WTC11 (cell line): Measurements from ENCODE around the gene INPP4B. TPM values are rescaled to one million over a fixed set of nuclear protein-coding genes. Genes with fewer than 3 reads are reported as not detected.

Experiments used
- ATAC-seq: fragments of 200-7000 bp; cut with Tn5 transposase; 2 replicates; pipeline ENCODE4 v1.10.0; 2021; ENCODE audit warnings: mild to moderate bottlenecking, moderate library complexity
- CTCF ChIA-PET: fragments of 300-600 bp; sonication (Branson Sonifier 250); formaldehyde crosslinking; loops from one replicate; lab custom pipeline; 2021; ENCODE audit warnings: antibody characterized with exemption; lab: Charles Lee
- POLR2A ChIA-PET: fragments of 350-600 bp; sonication (Branson Sonifier 250); formaldehyde crosslinking; loops from one replicate; lab custom pipeline; 2021; ENCODE audit warnings: antibody characterized with exemption; lab: Charles Lee
- DNase-seq: peaks from one replicate; pipeline ENCODE4 v3.0.0; 2021; ENCODE audit warnings: low spot score
- H3K27ac Mint-ChIP-seq: 2 replicates; pipeline ENCODE4 v1.8.0; 2021; ENCODE audit warnings: mixed read lengths
- H3K27me3 Mint-ChIP-seq: 2 replicates; pipeline ENCODE4 v1.8.0; 2021; ENCODE audit warnings: low read depth, mild to moderate bottlenecking, moderate library complexity, mixed read lengths
- H3K36me3 Mint-ChIP-seq: 2 replicates; pipeline ENCODE4 v1.8.0; 2021; ENCODE audit warnings: mixed read lengths
- H3K4me1 Mint-ChIP-seq: 2 replicates; pipeline ENCODE4 v1.8.0; 2022; ENCODE audit warnings: mixed read lengths
- H3K4me3 Mint-ChIP-seq: 2 replicates; pipeline ENCODE4 v1.8.0; 2021; ENCODE audit warnings: mild to moderate bottlenecking, moderate library complexity, mixed read lengths
- H3K9me3 Mint-ChIP-seq: 2 replicates; pipeline ENCODE4 v1.8.0; 2021; ENCODE audit warnings: mixed read lengths
- ARID4B ChIP-seq: sonication (generic); formaldehyde crosslinking; IDR thresholded peaks from 2 replicates; pipeline ENCODE4 v1.8.0; 2023; ENCODE audit warnings: missing genetic modification reagents, mild to moderate bottlenecking, borderline replicate concordance
- ATF1 ChIP-seq: sonication (generic); formaldehyde crosslinking; IDR thresholded peaks from 2 replicates; pipeline ENCODE4 v1.8.1; 2023; ENCODE audit warnings: mild to moderate bottlenecking, moderate library complexity, missing genetic modification reagents
- ATF2 ChIP-seq: sonication (generic); formaldehyde crosslinking; IDR thresholded peaks from 2 replicates; pipeline ENCODE4 v1.8.1; 2022; ENCODE audit warnings: low read depth, missing genetic modification reagents, borderline replicate concordance
- ATF3 ChIP-seq: sonication (generic); formaldehyde crosslinking; conservative IDR thresholded peaks from 2 replicates; pipeline ENCODE4 v1.8.1; 2022; ENCODE audit warnings: mild to moderate bottlenecking, missing genetic modification reagents
- CDX4 ChIP-seq: fragments of 250-450 bp; sonication (Bioruptor Pico); IDR thresholded peaks from 2 replicates; pipeline ENCODE4 v1.9.0; 2021; ENCODE audit warnings: moderate library complexity, mild to moderate bottlenecking, inconsistent platforms, borderline replicate concordance
- EMX1 ChIP-seq: fragments of 250-450 bp; sonication (Bioruptor Pico); IDR thresholded peaks from 2 replicates; pipeline ENCODE4 v1.8.0; 2021; ENCODE audit warnings: mild to moderate bottlenecking
- FOXK1 ChIP-seq: sonication (generic); formaldehyde crosslinking; IDR thresholded peaks from 2 replicates; pipeline ENCODE4 v1.8.0; 2022; ENCODE audit warnings: mild to moderate bottlenecking, moderate library complexity, missing genetic modification reagents
- FOXP1 ChIP-seq: sonication (generic); formaldehyde crosslinking; IDR thresholded peaks from 2 replicates; pipeline ENCODE4 v1.8.0; 2022; ENCODE audit warnings: missing genetic modification reagents, mild to moderate bottlenecking, moderate library complexity, borderline replicate concordance
- GABPB1 ChIP-seq: sonication (generic); formaldehyde crosslinking; IDR thresholded peaks from 2 replicates; pipeline ENCODE4 v1.8.1; 2023; ENCODE audit warnings: mild to moderate bottlenecking, missing genetic modification reagents
- HMGA2 ChIP-seq: fragments of 250-450 bp; sonication (Bioruptor Pico); IDR thresholded peaks from 2 replicates; pipeline ENCODE4 v1.4.0; 2021; ENCODE audit warnings: mild to moderate bottlenecking, moderate library complexity
- IRF1 ChIP-seq: sonication (generic); formaldehyde crosslinking; IDR thresholded peaks from 2 replicates; pipeline ENCODE4 v1.8.0; 2023; ENCODE audit warnings: missing genetic modification reagents
- PREB ChIP-seq: sonication (generic); formaldehyde crosslinking; IDR thresholded peaks from 2 replicates; pipeline ENCODE4 v1.8.1; 2022; ENCODE audit warnings: mild to moderate bottlenecking, missing genetic modification reagents, moderate library complexity, borderline replicate concordance
- TEAD1 ChIP-seq: sonication (generic); formaldehyde crosslinking; IDR thresholded peaks from 2 replicates; pipeline ENCODE4 v1.8.0; 2022; ENCODE audit warnings: mild to moderate bottlenecking, missing genetic modification reagents
- ZMAT4 ChIP-seq: fragments of 250-450 bp; sonication (Bioruptor Pico); IDR thresholded peaks from 2 replicates; pipeline ENCODE4 v1.9.0; 2021; ENCODE audit warnings: mild to moderate bottlenecking
- ZNF396 ChIP-seq: fragments of 250-450 bp; sonication (Bioruptor Pico); IDR thresholded peaks from 2 replicates; pipeline ENCODE4 v1.8.0; 2021; ENCODE audit warnings: mild to moderate bottlenecking, moderate library complexity, borderline replicate concordance
- ZNF416 ChIP-seq: fragments of 250-450 bp; sonication (Bioruptor Pico); IDR thresholded peaks from 2 replicates; pipeline ENCODE4 v1.9.0; 2021; ENCODE audit warnings: mild to moderate bottlenecking, inconsistent platforms
- ZNF423 ChIP-seq: fragments of 250-450 bp; sonication (Bioruptor Pico); IDR thresholded peaks from 2 replicates; pipeline ENCODE4 v2.1.2; 2022; ENCODE audit warnings: mild to moderate bottlenecking, moderate library complexity
- total RNA-seq: library from RNA; stranded (reverse); gene quantifications from 3 replicates; pipeline ENCODE4 v1.2.3, GENCODE V29; 2021
- TF ChIP-seq, protein P1 (sequence below): sonication (generic); formaldehyde crosslinking; IDR thresholded peaks from 2 replicates; pipeline ENCODE4 v1.8.1; 2022; ENCODE audit warnings: missing genetic modification reagents, borderline replicate concordance
- TF ChIP-seq, protein P2 (sequence below): sonication (generic); formaldehyde crosslinking; IDR thresholded peaks from 2 replicates; pipeline ENCODE4 v1.8.0; 2022; ENCODE audit warnings: mild to moderate bottlenecking, missing genetic modification reagents

Gene INPP4B
- total RNA-seq, 1 experiment from 2014 or later = 0.92 TPM

DNA sequence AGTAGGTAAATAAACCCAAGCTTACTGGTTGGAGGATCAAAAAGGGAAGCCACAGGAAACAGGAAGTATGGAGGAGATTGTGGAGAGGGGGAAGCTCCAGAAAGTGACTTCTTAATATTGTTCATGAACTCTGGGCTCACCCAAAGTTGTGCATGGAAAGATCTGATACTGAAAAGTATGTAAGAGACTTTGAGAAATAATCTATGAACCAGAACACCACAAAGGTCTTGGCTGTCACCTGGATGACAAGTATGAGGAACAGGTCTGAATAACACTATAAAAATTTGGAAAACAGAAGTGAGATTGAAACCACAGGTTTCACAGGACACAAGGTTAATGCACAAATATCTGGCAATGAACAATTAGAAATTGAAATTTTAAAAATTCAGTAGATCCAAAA lies 567.4 kb downstream of the INPP4B start (continued):
- TF ChIP-seq PREB (CRISPR knock-in tag) (no peak), ATF3 (no peak), HMGA2 (CRISPR knock-in tag) (no peak)
- TF ChIP-seq, all 79 proteins: peak for 0

DNA sequence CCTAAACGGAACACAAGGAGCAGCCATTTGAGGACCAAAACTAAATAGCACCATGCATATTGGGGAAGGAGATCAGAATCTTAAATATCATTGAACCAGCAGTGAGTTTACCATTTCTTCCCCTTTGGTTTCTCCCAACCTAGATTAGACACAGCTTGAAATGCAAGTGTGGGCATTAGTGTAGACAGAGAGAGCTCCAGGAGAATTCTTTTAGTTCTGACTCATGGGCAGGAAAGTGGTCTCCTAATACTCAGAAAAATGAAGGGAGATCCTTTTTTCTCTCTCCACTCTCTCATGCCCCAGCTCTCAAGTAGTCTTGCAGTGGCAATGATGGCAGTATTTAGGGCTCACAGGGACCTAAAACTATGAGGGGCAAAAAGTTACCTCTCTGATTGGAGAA lies 567.9 kb downstream of the INPP4B start:
- POLR2A ChIA-PET = no interaction called here
- H3K4me1 Mint-ChIP-seq = no peaks in the 10 kb centered on the region
- no peak for DNase-seq
- no peaks in the 10 kb centered on the region for H3K27me3 Mint-ChIP-seq
- CTCF ChIA-PET = no interaction called here
- no peak overlapping the region for H3K27ac Mint-ChIP-seq
- no peak overlapping the region for H3K4me3 Mint-ChIP-seq
- ATAC-seq = no peak
- no peaks in the 10 kb centered on the region for H3K9me3 Mint-ChIP-seq
- no peaks in the 10 kb centered on the region for H3K36me3 Mint-ChIP-seq
- TF ChIP-seq ARID4B (CRISPR knock-in tag) (no peak), GABPB1 (CRISPR knock-in tag) (no peak), EMX1 (CRISPR knock-in tag) (no peak)

DNA sequence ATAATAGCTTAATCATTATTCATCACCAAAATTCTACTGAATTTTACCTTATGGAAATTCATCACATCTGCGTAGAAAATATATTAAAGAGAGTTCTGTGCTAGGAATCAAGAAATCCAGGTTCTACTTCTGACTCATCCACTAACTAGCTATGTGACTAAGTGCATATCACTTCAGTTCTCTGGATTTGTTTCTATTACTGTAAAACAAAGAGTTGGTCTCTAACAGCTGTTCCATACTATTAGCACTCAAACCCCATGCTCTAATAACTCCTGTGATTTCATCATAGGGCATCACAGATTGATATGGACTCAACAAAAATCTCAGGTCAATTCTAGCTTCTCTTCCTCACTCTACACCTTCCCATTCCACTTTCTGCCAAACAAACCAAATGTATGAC lies 572.0 kb downstream of the INPP4B start:
- no peak for ATAC-seq
- no peak for TF ChIP-seq ZNF423 (CRISPR knock-in tag)
- TF ChIP-seq FOXP1 (CRISPR knock-in tag) = no peak
- no peak for TF ChIP-seq ATF2 (CRISPR knock-in tag)
- no peak for TF ChIP-seq ZNF416
- no peak for TF ChIP-seq CDX4 (CRISPR knock-in tag)
- TF ChIP-seq, protein P1, sequence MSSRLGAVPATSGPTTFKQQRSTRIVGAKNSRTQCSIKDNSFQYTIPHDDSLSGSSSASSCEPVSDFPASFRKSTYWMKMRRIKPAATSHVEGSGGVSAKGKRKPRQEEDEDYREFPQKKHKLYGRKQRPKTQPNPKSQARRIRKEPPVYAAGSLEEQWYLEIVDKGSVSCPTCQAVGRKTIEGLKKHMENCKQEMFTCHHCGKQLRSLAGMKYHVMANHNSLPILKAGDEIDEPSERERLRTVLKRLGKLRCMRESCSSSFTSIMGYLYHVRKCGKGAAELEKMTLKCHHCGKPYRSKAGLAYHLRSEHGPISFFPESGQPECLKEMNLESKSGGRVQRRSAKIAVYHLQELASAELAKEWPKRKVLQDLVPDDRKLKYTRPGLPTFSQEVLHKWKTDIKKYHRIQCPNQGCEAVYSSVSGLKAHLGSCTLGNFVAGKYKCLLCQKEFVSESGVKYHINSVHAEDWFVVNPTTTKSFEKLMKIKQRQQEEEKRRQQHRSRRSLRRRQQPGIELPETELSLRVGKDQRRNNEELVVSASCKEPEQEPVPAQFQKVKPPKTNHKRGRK (CRISPR knock-in tag) = no peak
- TF ChIP-seq ZNF396 = no peak
- TF ChIP-seq PREB (CRISPR knock-in tag) = no peak
- TF ChIP-seq FOXK1 (CRISPR knock-in tag) = no peak
- TF ChIP-seq, protein P2, sequence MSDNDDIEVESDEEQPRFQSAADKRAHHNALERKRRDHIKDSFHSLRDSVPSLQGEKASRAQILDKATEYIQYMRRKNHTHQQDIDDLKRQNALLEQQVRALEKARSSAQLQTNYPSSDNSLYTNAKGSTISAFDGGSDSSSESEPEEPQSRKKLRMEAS (CRISPR knock-in tag) = no peak
- no peak for TF ChIP-seq IRF1
- no peak for TF ChIP-seq ATF1 (CRISPR knock-in tag)
- TF ChIP-seq ZMAT4 (CRISPR knock-in tag) = no peak
- TF ChIP-seq TEAD1 = no peak
- Mint-ChIP-seq H3K27me3 (no peaks in the 10 kb centered on the region), H3K27ac (no peak overlapping the region), H3K4me1 (peaks cover 16% of the 10 kb centered on the region), H3K36me3 (no peaks in the 10 kb centered on the region), H3K9me3 (no peaks in the 10 kb centered on the region), H3K4me3 (no peak overlapping the region)
- DNase-seq = no peak
- ChIA-PET POLR2A (no interaction called here), CTCF (no interaction called here)
